ENCODE measurements around the gene PRKAG2. TPM values are rescaled to one million over a fixed set of nuclear protein-coding genes. Genes with fewer than 3 reads are reported as not detected.

The PRKAG2 gene
- polyA plus RNA-seq, 3 donors = 29.2 to 59.8 (median 30.9) TPM

GRCh38 chr7:151678227-151678604 is 198.7 kb downstream of the PRKAG2 start:
- Mint-ChIP-seq H3K27me3 (ENCODE audit: low read depth in 3 of 3) (no peaks in the 10 kb centered on the region), H3K27ac (peak overlapping the region in 3 of 7 donors; percentile 1 to 72 (median 38)), H3K36me3 (peaks cover 45 to 56% of the 10 kb centered on the region in 2 donors), H3K4me3 (no peak overlapping the region), H3K9me3 (no peaks in the 10 kb centered on the region), H3K4me1 (peaks cover 7% of the 10 kb centered on the region)
- H2AFZ ChIP-seq (ENCODE audit: insufficient read depth, low read depth, low read length, poor library complexity, severe bottlenecking) = no peak overlapping the region
- H3K4me3 ChIP-seq (replicated peaks in 1 of 3; ENCODE audit: low read depth in 2 of 3, low read length in 3 of 3) = no peak overlapping the region
- no peaks in the 10 kb centered on the region for H3K27me3 ChIP-seq (ENCODE audit: control insufficient read depth in 2 of 2, insufficient read depth in 2 of 2, low read length in 2 of 2)
- no peaks in the 10 kb centered on the region for H3K79me2 ChIP-seq (ENCODE audit: insufficient read depth, low read length)
- H3K4me1 ChIP-seq (ENCODE audit: control insufficient read depth in 1 of 2, insufficient read depth in 2 of 2, low read length in 2 of 2) = no peaks in the 10 kb centered on the region
- no peak overlapping the region for H3K27ac ChIP-seq (ENCODE audit: low read depth in 1 of 2, low read length in 2 of 2)
- no peak for DNase-seq
- H3K9ac ChIP-seq (ENCODE audit: insufficient read depth, low read length, poor library complexity, severe bottlenecking) = no peak overlapping the region
- H3K4me2 ChIP-seq (replicated peaks; ENCODE audit: extremely low read depth, low read length, poor library complexity, severe bottlenecking) = no peak overlapping the region
- intact Hi-C loops (cut with micrococcal nuclease) = no loop called here
- 100% methylated on average over 4 of the region's 6 CpGs for WGBS (ENCODE audit: insufficient coverage)
- peaks cover 23 to 41% of the 10 kb centered on the region in 2 donors for H3K36me3 ChIP-seq (replicated peaks in 1 of 2; ENCODE audit: control insufficient read depth in 1 of 2, insufficient read depth in 2 of 2, low read length in 2 of 2)
- no peak for TF ChIP-seq CTCF (IDR thresholded peaks at IDR 0.05)
- H3K9me3 ChIP-seq (replicated peaks in 1 of 2; ENCODE audit: control insufficient read depth in 1 of 2, insufficient read depth in 1 of 2, low read length in 2 of 2) = no peaks in the 10 kb centered on the region
- peaks cover 97% of the 10 kb centered on the region for H4K20me1 ChIP-seq (ENCODE audit: insufficient read depth, low read length)

- no peaks in the 10 kb centered on the region for H3K9me3 Mint-ChIP-seq
- no peaks in the 10 kb centered on the region for H3K27me3 Mint-ChIP-seq (ENCODE audit: low read depth in 3 of 3)
- Histone ChIP-seq H3K4me3 (replicated peaks in 1 of 3; ENCODE audit: low read depth in 2 of 3, low read length in 3 of 3) (no peak overlapping the region), H3K9me3 (replicated peaks in 1 of 2; ENCODE audit: control insufficient read depth in 1 of 2, insufficient read depth in 1 of 2, low read length in 2 of 2) (no peaks in the 10 kb centered on the region), H3K4me2 (replicated peaks; ENCODE audit: extremely low read depth, low read length, poor library complexity, severe bottlenecking) (no peak overlapping the region), H3K27me3 (ENCODE audit: control insufficient read depth in 2 of 2, insufficient read depth in 2 of 2, low read length in 2 of 2) (no peaks in the 10 kb centered on the region), H3K36me3 (replicated peaks in 1 of 2; ENCODE audit: control insufficient read depth in 1 of 2, insufficient read depth in 2 of 2, low read length in 2 of 2) (peaks cover 27 to 46% of the 10 kb centered on the region in 2 donors), H2AFZ (ENCODE audit: insufficient read depth, low read depth, low read length, poor library complexity, severe bottlenecking) (no peak overlapping the region), H4K20me1 (ENCODE audit: insufficient read depth, low read length) (peaks cover 97% of the 10 kb centered on the region), H3K4me1 (ENCODE audit: control insufficient read depth in 1 of 2, insufficient read depth in 2 of 2, low read length in 2 of 2) (no peaks in the 10 kb centered on the region), H3K27ac (ENCODE audit: low read depth in 1 of 2, low read length in 2 of 2) (no peak overlapping the region), H3K9ac (ENCODE audit: insufficient read depth, low read length, poor library complexity, severe bottlenecking) (no peak overlapping the region), H3K79me2 (ENCODE audit: insufficient read depth, low read length) (no peaks in the 10 kb centered on the region)
- WGBS (ENCODE audit: insufficient coverage) = 28% methylated on average over 14 of the region's 14 CpGs
- no peak for TF ChIP-seq CTCF (IDR thresholded peaks at IDR 0.05)
- H3K36me3 Mint-ChIP-seq = peaks cover 48 to 61% of the 10 kb centered on the region in 2 donors
- H3K27ac Mint-ChIP-seq = peak overlapping the region in 3 of 7 donors; percentile 1 to 32 (median 17)
- no peak overlapping the region for H3K4me3 Mint-ChIP-seq
- peaks cover 7% of the 10 kb centered on the region for H3K4me1 Mint-ChIP-seq
- no peak for DNase-seq
- intact Hi-C loops (cut with micrococcal nuclease) = no loop called here
These were observed 199.2 kb downstream of the PRKAG2 start for GRCh38 chr7:151677581-151678226.
